ENCODE results near the gene INHBC. TPM values are rescaled to one million over a fixed set of nuclear protein-coding genes. Genes with fewer than 3 reads are reported as not detected.
"Not testable (repeated sequence)": the region's sequence is repeated elsewhere in the genome, so short reads cannot be mapped to it uniquely, and the experiment has no call there.

INHBC gene
- total RNA-seq, 2 experiments from 2014 or later: not detected

- Mint-ChIP-seq H3K27me3 (no peaks in the 10 kb centered on the region), H3K4me1 (peaks cover 43% of the 10 kb centered on the region), H3K4me3 (peak within 1 kb of the TSS; percentile 99), H3K27ac (peak within 1 kb of the TSS; percentile 99), H3K9me3 (no peaks in the 10 kb centered on the region), H3K36me3 (ENCODE audit: low read depth) (peaks cover 13% of the 10 kb centered on the region)
- POLR2A ChIA-PET: interaction anchor here (1.4 kb wide), 1 partner anchor 49 kb away, joined by 4 read pairs; the partner anchor contains the start of gene ARHGAP9
- CTCF ChIA-PET: interaction anchor here (1.3 to 3.5 kb wide), 2 partner anchors 28 to 46 kb away, joined by 9 to 17 read pairs; partner anchors contain the start of gene GLI1
- DNase-seq: peak; percentile 96
These were observed 3.5 kb upstream of the INHBC start, which contains the start of gene R3HDM2 for GRCh38 chr12:57430931-57431566. TSS of gene R3HDM2 (minus strand) at chr12:57431043. CDS start at chr12:57310428, 120,615 bp downstream.

GRCh38 chr12:57431654-57432188 is 2.9 kb upstream of the INHBC start:
- CTCF ChIA-PET: interaction anchor here (3.5 kb wide), 1 partner anchor 28 kb away, joined by 17 read pairs; the partner anchor contains the start of gene GLI1
- no peak for DNase-seq
- Mint-ChIP-seq H3K27me3 (no peaks in the 10 kb centered on the region), H3K27ac (peak overlapping the region; percentile 91), H3K9me3 (no peaks in the 10 kb centered on the region), H3K4me1 (peaks cover 39% of the 10 kb centered on the region), H3K36me3 (ENCODE audit: low read depth) (peaks cover 7% of the 10 kb centered on the region), H3K4me3 (peak overlapping the region; percentile 84)
- POLR2A ChIA-PET: no interaction called here

GRCh38 chr12:57433370-57433769 is 1.2 kb upstream of the INHBC start:
- H3K4me3 Mint-ChIP-seq: no peak overlapping the region

GRCh38 chr12:57435293-57435692 is 709 bp downstream of the INHBC start:
- ChIA-PET CTCF (interaction anchor here (1.0 to 1.9 kb wide), 5 partner anchors 18 to 192 kb away, joined by 3 to 12 read pairs (median 3); partner anchors contain the start of genes ARHGAP9, DCTN2 and INHBE), POLR2A (interaction anchor here (1.4 kb wide), 1 partner anchor 710 kb away, joined by 4 read pairs; the partner anchor contains the start of gene NACA)
- peaks cover 5% of the 10 kb centered on the region for H3K27me3 Mint-ChIP-seq
- no peaks in the 10 kb centered on the region for H3K9me3 Mint-ChIP-seq
- peak overlapping the region; percentile 30 for H3K4me3 Mint-ChIP-seq
- DNase-seq: peak; percentile 39
- H3K4me1 Mint-ChIP-seq: peaks cover 17% of the 10 kb centered on the region
- H3K27ac Mint-ChIP-seq: peak overlapping the region; percentile 63
- H3K36me3 Mint-ChIP-seq (ENCODE audit: low read depth): no peaks in the 10 kb centered on the region

More at GRCh38 chr12:57433370-57433769, 1.2 kb upstream of the INHBC start:
- Mint-ChIP-seq H3K4me1 (peaks cover 31% of the 10 kb centered on the region), H3K27ac (no peak overlapping the region), H3K27me3 (peaks cover under 1% of the 10 kb centered on the region), H3K36me3 (ENCODE audit: low read depth) (peaks cover 4% of the 10 kb centered on the region), H3K9me3 (no peaks in the 10 kb centered on the region)
- no peak for DNase-seq
- POLR2A ChIA-PET: no interaction called here
- CTCF ChIA-PET: interaction anchor here (1.0 to 3.5 kb wide), 4 partner anchors 15 to 125 kb away, joined by 3 to 17 read pairs (median 5); partner anchors contain the start of genes GLI1 and INHBE

- H3K9me3 Mint-ChIP-seq: peaks cover 11% of the 10 kb centered on the region
- POLR2A ChIA-PET: interaction anchor here (0.6 kb wide), 1 partner anchor 28 kb away, joined by 4 read pairs; no protein-coding TSS in a partner anchor
- no peak overlapping the region for H3K4me3 Mint-ChIP-seq
- H3K27me3 Mint-ChIP-seq: peaks cover 10% of the 10 kb centered on the region
- H3K27ac Mint-ChIP-seq: no peak overlapping the region
- CTCF ChIA-PET: interaction anchor here (0.6 to 1.0 kb wide), 2 partner anchors 14 to 131 kb away, joined by 3 to 4 read pairs; no protein-coding TSS in a partner anchor
- peaks cover 4% of the 10 kb centered on the region for H3K36me3 Mint-ChIP-seq (ENCODE audit: low read depth)
- no peak for DNase-seq
- H3K4me1 Mint-ChIP-seq: peaks cover 6% of the 10 kb centered on the region
These were observed 3.8 kb downstream of the INHBC start for GRCh38 chr12:57438400-57438799.

GRCh38 chr12:57439762-57440266 is 5.2 kb downstream of the INHBC start:
- peaks cover 10% of the 10 kb centered on the region for H3K27me3 Mint-ChIP-seq
- ChIA-PET CTCF (interaction anchor here (3.1 kb wide), 1 partner anchor 13 kb away, joined by 13 read pairs; no protein-coding TSS in a partner anchor), POLR2A (no interaction called here)
- H3K4me3 Mint-ChIP-seq: no peak overlapping the region
- peaks cover 6% of the 10 kb centered on the region for H3K4me1 Mint-ChIP-seq
- H3K9me3 Mint-ChIP-seq: peaks cover 11% of the 10 kb centered on the region
- no peak for DNase-seq
- H3K27ac Mint-ChIP-seq: no peak overlapping the region
- peaks cover 4% of the 10 kb centered on the region for H3K36me3 Mint-ChIP-seq (ENCODE audit: low read depth)

- peaks cover 11% of the 10 kb centered on the region for H3K27me3 Mint-ChIP-seq
- DNase-seq; POLR2A ChIA-PET; H3K27ac Mint-ChIP-seq; H3K4me1 Mint-ChIP-seq; H3K36me3 Mint-ChIP-seq (ENCODE audit: low read depth); H3K4me3 Mint-ChIP-seq: not testable (repeated sequence)
- CTCF ChIA-PET: interaction anchor here (0.9 to 3.1 kb wide), 2 partner anchors 11 to 18 kb away, joined by 5 to 13 read pairs; partner anchors contain the start of gene GLI1
- peaks cover 11% of the 10 kb centered on the region for H3K9me3 Mint-ChIP-seq
These were observed 6.8 kb downstream of the INHBC start for GRCh38 chr12:57441393-57441792.

GRCh38 chr12:57441846-57442427 is 7.4 kb downstream of the INHBC start:
- H3K9me3 Mint-ChIP-seq: peaks cover 11% of the 10 kb centered on the region
- DNase-seq: no peak
- H3K4me1 Mint-ChIP-seq: peaks cover 3% of the 10 kb centered on the region
- CTCF ChIA-PET: interaction anchor here (0.9 to 3.1 kb wide), 3 partner anchors 11 to 17 kb away, joined by 5 to 13 read pairs (median 6); partner anchors contain the start of gene GLI1
- POLR2A ChIA-PET: no interaction called here
- H3K4me3 Mint-ChIP-seq: no peak overlapping the region
- peaks cover 4% of the 10 kb centered on the region for H3K36me3 Mint-ChIP-seq (ENCODE audit: low read depth)
- H3K27ac Mint-ChIP-seq: no peak overlapping the region
- peaks cover 11% of the 10 kb centered on the region for H3K27me3 Mint-ChIP-seq

GRCh38 chr12:57444337-57444736 is 9.8 kb downstream of the INHBC start:
- H3K4me3 Mint-ChIP-seq; H3K27ac Mint-ChIP-seq; H3K36me3 Mint-ChIP-seq (ENCODE audit: low read depth); DNase-seq; H3K27me3 Mint-ChIP-seq; H3K4me1 Mint-ChIP-seq: not testable (repeated sequence)
- ChIA-PET CTCF (interaction anchor here (1.5 kb wide), 1 partner anchor 14 kb away, joined by 7 read pairs; no protein-coding TSS in a partner anchor), POLR2A (interaction anchor here (1.0 kb wide), 1 partner anchor 14 kb away, joined by 5 read pairs; no protein-coding TSS in a partner anchor)
- H3K9me3 Mint-ChIP-seq: peaks cover 11% of the 10 kb centered on the region

- Mint-ChIP-seq H3K9me3 (peaks cover 11% of the 10 kb centered on the region), H3K27me3 (peaks cover 6% of the 10 kb centered on the region), H3K4me1 (peaks cover 3% of the 10 kb centered on the region), H3K36me3 (ENCODE audit: low read depth) (peaks cover 4% of the 10 kb centered on the region), H3K27ac (no peak overlapping the region), H3K4me3 (no peak overlapping the region)
- DNase-seq: no peak
- ChIA-PET CTCF (interaction anchor here (0.9 to 1.5 kb wide), 2 partner anchors 14 kb away, joined by 3 to 7 read pairs; no protein-coding TSS in a partner anchor), POLR2A (interaction anchor here (1.0 kb wide), 1 partner anchor 15 kb away, joined by 5 read pairs; no protein-coding TSS in a partner anchor)
These were observed 10.2 kb downstream of the INHBC start for GRCh38 chr12:57444744-57445143.

- no peak overlapping the region for H3K4me3 Mint-ChIP-seq
- no peak overlapping the region for H3K27ac Mint-ChIP-seq
- ChIA-PET CTCF (interaction anchor here (0.6 to 1.7 kb wide), 3 partner anchors 12 to 26 kb away, joined by 3 to 4 read pairs (median 3); partner anchors contain the start of gene GLI1), POLR2A (no interaction called here)
- H3K4me1 Mint-ChIP-seq: peaks cover 3% of the 10 kb centered on the region
- DNase-seq: no peak
- peaks cover 7% of the 10 kb centered on the region for H3K9me3 Mint-ChIP-seq
- H3K36me3 Mint-ChIP-seq (ENCODE audit: low read depth): no peaks in the 10 kb centered on the region
- peaks cover 2% of the 10 kb centered on the region for H3K27me3 Mint-ChIP-seq
These were observed 11.8 kb downstream of the INHBC start for GRCh38 chr12:57446292-57446960.

- ChIA-PET CTCF (interaction anchor here (1.8 kb wide), 1 partner anchor 10 kb away, joined by 5 read pairs; no protein-coding TSS in a partner anchor), POLR2A (no interaction called here)
- H3K27ac Mint-ChIP-seq: no peak overlapping the region
- H3K36me3 Mint-ChIP-seq (ENCODE audit: low read depth): no peaks in the 10 kb centered on the region
- H3K4me3 Mint-ChIP-seq: no peak overlapping the region
- peaks cover 3% of the 10 kb centered on the region for H3K27me3 Mint-ChIP-seq
- DNase-seq: no peak
- H3K9me3 Mint-ChIP-seq: no peaks in the 10 kb centered on the region
- peaks cover 7% of the 10 kb centered on the region for H3K4me1 Mint-ChIP-seq
These were observed 14.1 kb downstream of the INHBC start for GRCh38 chr12:57448669-57449068.
